Measurements from ENCODE around the gene SEMA3D.

SEMA3D gene

GRCh38 chr7:85160223-85160622 lies 26.6 kb downstream of the SEMA3D start:
- H3K18ac ChIP-seq (ENCODE audit: low read length): no peak overlapping the region
- no peak overlapping the region for H3K4me3 ChIP-seq (ENCODE audit: low read depth, low read length)
- H3K9me3 ChIP-seq (ENCODE audit: insufficient read depth, low read depth, low read length): no peaks in the 10 kb centered on the region
- no peaks in the 10 kb centered on the region for H3K79me2 ChIP-seq (ENCODE audit: control insufficient read depth, insufficient read depth, low read length, poor library complexity)
- no peaks in the 10 kb centered on the region for H3K27me3 ChIP-seq (ENCODE audit: insufficient read depth, low read length)
- H3K79me1 ChIP-seq (ENCODE audit: low read length): no peaks in the 10 kb centered on the region
- no peak overlapping the region for H3K27ac ChIP-seq (ENCODE audit: low read depth, low read length)
- H2BK120ac ChIP-seq (ENCODE audit: insufficient read depth, low read length, poor library complexity): no peak overlapping the region
- H3K36me3 ChIP-seq (ENCODE audit: control insufficient read depth in 1 of 2, insufficient read depth in 2 of 2, low read length in 2 of 2): no peaks in the 10 kb centered on the region
- H4K8ac ChIP-seq (ENCODE audit: low read depth, low read length): no peak overlapping the region
- H3K14ac ChIP-seq (ENCODE audit: low read length): no peak overlapping the region
- H2BK5ac ChIP-seq (ENCODE audit: low read depth, low read length, poor library complexity): no peak overlapping the region
- no peak overlapping the region for H3K9ac ChIP-seq (ENCODE audit: low read length)
- no peak overlapping the region for H3K23ac ChIP-seq (ENCODE audit: low read length)
- H2AK5ac ChIP-seq (ENCODE audit: low read length): no peak overlapping the region
- H2AFZ ChIP-seq (ENCODE audit: insufficient read depth, low read length, poor library complexity): no peak overlapping the region
- no peak overlapping the region for H3K4ac ChIP-seq (ENCODE audit: low read depth, low read length)
- H3K4me1 ChIP-seq (ENCODE audit: control insufficient read depth in 1 of 2, insufficient read depth in 2 of 2, low read length in 2 of 2): no peaks in the 10 kb centered on the region
- H2BK12ac ChIP-seq (ENCODE audit: low read length): no peak overlapping the region
- no peak overlapping the region for H4K91ac ChIP-seq (ENCODE audit: low read depth, low read length)
- no CpG with 5 or more reads among the region's 5 CpGs for WGBS (ENCODE audit: extremely low coverage, insufficient coverage, insufficient read length)
- H3K4me2 ChIP-seq (ENCODE audit: low read length): no peak overlapping the region
- H4K12ac ChIP-seq (ENCODE audit: low read depth, low read length): no peak overlapping the region
- DNase-seq: no peak

GRCh38 chr7:85159003-85159402 lies 27.9 kb downstream of the SEMA3D start:
- Histone ChIP-seq H4K8ac (ENCODE audit: low read depth, low read length) (no peak overlapping the region), H2BK12ac (ENCODE audit: low read length) (no peak overlapping the region), H3K18ac (ENCODE audit: low read length) (no peak overlapping the region), H3K27me3 (ENCODE audit: insufficient read depth, low read length) (no peaks in the 10 kb centered on the region), H3K4me3 (ENCODE audit: low read depth, low read length) (no peak overlapping the region), H4K12ac (ENCODE audit: low read depth, low read length) (no peak overlapping the region), H3K79me1 (ENCODE audit: low read length) (no peaks in the 10 kb centered on the region), H3K14ac (ENCODE audit: low read length) (no peak overlapping the region), H3K4ac (ENCODE audit: low read depth, low read length) (no peak overlapping the region), H3K4me2 (ENCODE audit: low read length) (no peak overlapping the region), H2AK5ac (ENCODE audit: low read length) (no peak overlapping the region), H3K27ac (ENCODE audit: low read depth, low read length) (no peak overlapping the region), H3K9ac (ENCODE audit: low read length) (no peak overlapping the region), H3K79me2 (ENCODE audit: control insufficient read depth, insufficient read depth, low read length, poor library complexity) (no peaks in the 10 kb centered on the region), H3K23ac (ENCODE audit: low read length) (no peak overlapping the region), H2AFZ (ENCODE audit: insufficient read depth, low read length, poor library complexity) (no peak overlapping the region), H2BK5ac (ENCODE audit: low read depth, low read length, poor library complexity) (no peak overlapping the region), H3K36me3 (ENCODE audit: control insufficient read depth in 1 of 2, insufficient read depth in 2 of 2, low read length in 2 of 2) (no peaks in the 10 kb centered on the region), H4K91ac (ENCODE audit: low read depth, low read length) (no peak overlapping the region), H3K4me1 (ENCODE audit: control insufficient read depth in 1 of 2, insufficient read depth in 2 of 2, low read length in 2 of 2) (no peaks in the 10 kb centered on the region), H3K9me3 (ENCODE audit: insufficient read depth, low read depth, low read length) (no peaks in the 10 kb centered on the region), H2BK120ac (ENCODE audit: insufficient read depth, low read length, poor library complexity) (no peak overlapping the region)
- no peak for DNase-seq
- no CpG with 5 or more reads among the region's 1 CpG for WGBS (ENCODE audit: extremely low coverage, insufficient coverage, insufficient read length)

GRCh38 chr7:85156661-85157208 lies 30.1 kb downstream of the SEMA3D start:
- no peak for DNase-seq
- no CpG with 5 or more reads among the region's 1 CpG for WGBS (ENCODE audit: extremely low coverage, insufficient coverage, insufficient read length)
- H3K4ac ChIP-seq (ENCODE audit: low read depth, low read length): no peak overlapping the region

GRCh38 chr7:85154282-85154937 lies 32.4 kb downstream of the SEMA3D start:
- Histone ChIP-seq H3K36me3 (ENCODE audit: control insufficient read depth in 1 of 2, insufficient read depth in 2 of 2, low read length in 2 of 2) (no peaks in the 10 kb centered on the region), H2AFZ (ENCODE audit: insufficient read depth, low read length, poor library complexity) (no peak overlapping the region), H2AK5ac (ENCODE audit: low read length) (no peak overlapping the region), H4K12ac (ENCODE audit: low read depth, low read length) (no peak overlapping the region), H3K14ac (ENCODE audit: low read length) (no peak overlapping the region), H3K79me1 (ENCODE audit: low read length) (no peaks in the 10 kb centered on the region), H3K4me2 (ENCODE audit: low read length) (no peak overlapping the region), H3K27ac (ENCODE audit: low read depth, low read length) (no peak overlapping the region), H3K23ac (ENCODE audit: low read length) (no peak overlapping the region), H3K18ac (ENCODE audit: low read length) (no peak overlapping the region), H4K91ac (ENCODE audit: low read depth, low read length) (no peak overlapping the region), H3K4me3 (ENCODE audit: low read depth, low read length) (no peak overlapping the region), H2BK12ac (ENCODE audit: low read length) (no peak overlapping the region), H3K9ac (ENCODE audit: low read length) (no peak overlapping the region), H3K27me3 (ENCODE audit: insufficient read depth, low read length) (no peaks in the 10 kb centered on the region), H3K4me1 (ENCODE audit: control insufficient read depth in 1 of 2, insufficient read depth in 2 of 2, low read length in 2 of 2) (no peaks in the 10 kb centered on the region), H3K9me3 (ENCODE audit: insufficient read depth, low read depth, low read length) (no peaks in the 10 kb centered on the region), H2BK5ac (ENCODE audit: low read depth, low read length, poor library complexity) (no peak overlapping the region), H3K79me2 (ENCODE audit: control insufficient read depth, insufficient read depth, low read length, poor library complexity) (no peaks in the 10 kb centered on the region), H3K4ac (ENCODE audit: low read depth, low read length) (no peak overlapping the region), H4K8ac (ENCODE audit: low read depth, low read length) (no peak overlapping the region), H2BK120ac (ENCODE audit: insufficient read depth, low read length, poor library complexity) (no peak overlapping the region)
- no peak for DNase-seq
- no CpG with 5 or more reads among the region's 3 CpGs for WGBS (ENCODE audit: extremely low coverage, insufficient coverage, insufficient read length)

More at GRCh38 chr7:85156661-85157208, 30.1 kb downstream of the SEMA3D start:
- no peak overlapping the region for H2BK12ac ChIP-seq (ENCODE audit: low read length)
- H3K79me1 ChIP-seq (ENCODE audit: low read length): no peaks in the 10 kb centered on the region
- H3K79me2 ChIP-seq (ENCODE audit: control insufficient read depth, insufficient read depth, low read length, poor library complexity): no peaks in the 10 kb centered on the region
- H4K12ac ChIP-seq (ENCODE audit: low read depth, low read length): no peak overlapping the region
- H3K4me1 ChIP-seq (ENCODE audit: control insufficient read depth in 1 of 2, insufficient read depth in 2 of 2, low read length in 2 of 2): no peaks in the 10 kb centered on the region
- no peak overlapping the region for H2BK120ac ChIP-seq (ENCODE audit: insufficient read depth, low read length, poor library complexity)
- no peaks in the 10 kb centered on the region for H3K36me3 ChIP-seq (ENCODE audit: control insufficient read depth in 1 of 2, insufficient read depth in 2 of 2, low read length in 2 of 2)
- no peak overlapping the region for H3K14ac ChIP-seq (ENCODE audit: low read length)
- no peaks in the 10 kb centered on the region for H3K9me3 ChIP-seq (ENCODE audit: insufficient read depth, low read depth, low read length)
- no peak overlapping the region for H4K91ac ChIP-seq (ENCODE audit: low read depth, low read length)
- no peak overlapping the region for H3K4me2 ChIP-seq (ENCODE audit: low read length)
- no peak overlapping the region for H3K23ac ChIP-seq (ENCODE audit: low read length)
- no peak overlapping the region for H3K18ac ChIP-seq (ENCODE audit: low read length)
- no peak overlapping the region for H3K9ac ChIP-seq (ENCODE audit: low read length)
- no peak overlapping the region for H2AK5ac ChIP-seq (ENCODE audit: low read length)
- no peaks in the 10 kb centered on the region for H3K27me3 ChIP-seq (ENCODE audit: insufficient read depth, low read length)
- no peak overlapping the region for H3K27ac ChIP-seq (ENCODE audit: low read depth, low read length)
- no peak overlapping the region for H3K4me3 ChIP-seq (ENCODE audit: low read depth, low read length)
- H2AFZ ChIP-seq (ENCODE audit: insufficient read depth, low read length, poor library complexity): no peak overlapping the region
- no peak overlapping the region for H2BK5ac ChIP-seq (ENCODE audit: low read depth, low read length, poor library complexity)
- H4K8ac ChIP-seq (ENCODE audit: low read depth, low read length): no peak overlapping the region

All from trophoblast cell (in vitro differentiated cells and primary cell).